ENCODE data around the gene IPPK. TPM values are rescaled to one million over a fixed set of nuclear protein-coding genes. Genes with fewer than 3 reads are reported as not detected.

IPPK gene
- total RNA-seq, 4 donors from 2014 or later: 6.8 to 11.4 (median 7.5) TPM

DNA sequence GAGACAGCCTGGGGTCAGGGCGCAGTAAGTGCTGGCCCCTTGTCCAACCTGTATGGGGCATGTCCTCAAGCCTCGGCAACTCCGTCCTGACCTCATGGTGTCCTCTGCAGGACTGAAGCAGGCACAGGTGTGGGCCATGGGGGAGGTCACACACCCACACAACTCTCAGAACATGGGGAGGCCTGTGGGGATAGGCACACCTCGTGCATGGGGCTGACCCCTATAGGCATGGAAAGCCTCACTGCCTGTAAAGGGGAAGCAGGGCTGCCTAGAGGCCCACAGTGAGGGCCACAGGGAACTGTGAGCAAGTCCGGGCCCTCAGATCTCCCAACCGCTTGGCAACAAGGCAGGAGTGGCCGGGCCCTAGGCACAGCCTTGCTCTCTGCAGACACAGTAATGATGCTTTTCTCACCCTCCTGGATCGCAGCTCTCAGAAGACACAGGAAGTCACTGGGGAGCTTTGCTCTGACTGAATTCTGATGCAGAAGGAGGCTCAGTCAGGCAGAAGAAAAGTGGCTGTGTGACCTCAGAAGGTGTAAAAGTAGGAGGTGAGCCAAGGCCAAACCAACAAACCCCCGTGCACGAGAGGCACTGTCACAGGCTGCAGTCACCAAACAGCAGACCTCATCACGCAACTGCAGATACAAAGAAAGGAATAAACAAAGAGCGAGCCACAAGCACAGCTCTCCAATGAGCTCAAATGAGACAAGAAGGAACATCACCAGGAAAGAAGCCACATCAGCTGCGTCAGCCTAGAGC is 5.4 kb downstream of the IPPK start:
- ATAC-seq: no peak

DNA sequence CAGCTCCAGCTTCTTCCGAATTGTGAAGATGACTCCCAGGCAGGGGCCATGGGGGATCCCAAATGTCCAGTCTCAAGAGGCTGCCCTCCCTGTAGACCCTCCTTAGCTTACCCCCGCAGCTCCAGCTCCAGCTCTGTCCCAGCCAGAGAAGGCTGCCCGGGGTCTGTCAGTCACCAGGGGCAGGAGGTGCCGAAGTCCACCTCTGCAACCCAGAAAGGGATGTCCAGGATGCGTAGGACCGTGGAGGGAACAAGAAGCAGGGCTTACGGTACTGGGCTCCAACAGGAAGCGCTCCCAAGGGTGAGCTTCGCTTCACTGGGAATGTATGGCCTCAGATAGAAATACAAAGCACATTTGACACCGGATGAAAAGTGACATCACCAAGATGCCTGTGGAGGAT is 6.0 kb downstream of the IPPK start:
- DNase-seq: no peak
- Histone ChIP-seq H3K4me3 (no peak overlapping the region), H3K27me3 (no peaks in the 10 kb centered on the region), H3K36me3 (no peaks in the 10 kb centered on the region), H3K9me3 (no peaks in the 10 kb centered on the region), H3K4me1 (peaks cover 7 to 14% of the 10 kb centered on the region in 2 donors), H3K27ac (no peak overlapping the region)
- no peak for ATAC-seq
- TF ChIP-seq POLR2A (IDR thresholded peaks at IDR 0.05): no peak
- TF ChIP-seq, protein P1, sequence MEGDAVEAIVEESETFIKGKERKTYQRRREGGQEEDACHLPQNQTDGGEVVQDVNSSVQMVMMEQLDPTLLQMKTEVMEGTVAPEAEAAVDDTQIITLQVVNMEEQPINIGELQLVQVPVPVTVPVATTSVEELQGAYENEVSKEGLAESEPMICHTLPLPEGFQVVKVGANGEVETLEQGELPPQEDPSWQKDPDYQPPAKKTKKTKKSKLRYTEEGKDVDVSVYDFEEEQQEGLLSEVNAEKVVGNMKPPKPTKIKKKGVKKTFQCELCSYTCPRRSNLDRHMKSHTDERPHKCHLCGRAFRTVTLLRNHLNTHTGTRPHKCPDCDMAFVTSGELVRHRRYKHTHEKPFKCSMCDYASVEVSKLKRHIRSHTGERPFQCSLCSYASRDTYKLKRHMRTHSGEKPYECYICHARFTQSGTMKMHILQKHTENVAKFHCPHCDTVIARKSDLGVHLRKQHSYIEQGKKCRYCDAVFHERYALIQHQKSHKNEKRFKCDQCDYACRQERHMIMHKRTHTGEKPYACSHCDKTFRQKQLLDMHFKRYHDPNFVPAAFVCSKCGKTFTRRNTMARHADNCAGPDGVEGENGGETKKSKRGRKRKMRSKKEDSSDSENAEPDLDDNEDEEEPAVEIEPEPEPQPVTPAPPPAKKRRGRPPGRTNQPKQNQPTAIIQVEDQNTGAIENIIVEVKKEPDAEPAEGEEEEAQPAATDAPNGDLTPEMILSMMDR (IDR thresholded peaks at IDR 0.05 in 4 of 5, conservative IDR thresholded peaks at IDR 0.05 in 1 of 5): no peak
- in situ Hi-C loops (cut with MboI; ENCODE audit: low sequenced_read_pairs in 4 of 4): loop anchor here in 1 of 4 donors (10.0 kb wide), 1 partner anchor 101 kb away; the partner anchor contains the start of gene BICD2
- intact Hi-C loops (cut with DNase I; ENCODE audit: low total_unique reads): no loop called here

More for the DNA sequence above, 5.4 kb downstream of the IPPK start:
- Histone ChIP-seq H3K9me3 (no peaks in the 10 kb centered on the region), H3K4me1 (peaks cover 13 to 18% of the 10 kb centered on the region in 2 donors), H3K27me3 (no peaks in the 10 kb centered on the region), H3K27ac (no peak overlapping the region), H3K36me3 (no peaks in the 10 kb centered on the region), H3K4me3 (no peak overlapping the region)
- no peak for TF ChIP-seq POLR2A (IDR thresholded peaks at IDR 0.05)
- TF ChIP-seq, protein P1 (IDR thresholded peaks at IDR 0.05 in 4 of 5, conservative IDR thresholded peaks at IDR 0.05 in 1 of 5): no peak
- intact Hi-C loops (cut with DNase I; ENCODE audit: low total_unique reads) (no loop called here), in situ Hi-C loops (cut with MboI; ENCODE audit: low sequenced_read_pairs in 4 of 4) (loop anchor here in 1 of 4 donors (10.0 kb wide), 1 partner anchor 100 kb away; the partner anchor contains the start of gene BICD2)
- no peak for DNase-seq

DNA sequence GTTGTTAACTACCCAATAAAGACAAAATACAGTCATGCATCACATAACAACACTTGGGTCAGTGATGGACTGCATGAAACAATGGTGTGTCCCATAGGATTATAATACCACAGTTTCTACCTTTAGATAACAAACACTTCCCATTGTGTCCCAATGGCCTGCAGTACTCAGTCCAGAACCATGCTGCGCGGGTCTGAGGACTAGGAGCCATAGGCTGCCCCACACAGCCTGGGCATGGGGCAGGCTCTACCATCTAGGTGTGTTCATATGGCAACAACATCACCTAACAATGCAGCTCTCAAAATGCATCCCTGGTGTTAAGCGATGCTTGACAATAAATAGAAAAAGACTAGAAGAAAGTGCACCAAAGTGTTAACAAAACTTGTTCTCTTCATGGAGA is 6.8 kb downstream of the IPPK start:
- Histone ChIP-seq H3K36me3 (no peaks in the 10 kb centered on the region), H3K27ac (no peak overlapping the region), H3K4me1 (peaks cover 0 to 6% of the 10 kb centered on the region in 2 donors), H3K27me3 (no peaks in the 10 kb centered on the region), H3K4me3 (no peak overlapping the region), H3K9me3 (no peaks in the 10 kb centered on the region)
- TF ChIP-seq, protein P1 (IDR thresholded peaks at IDR 0.05 in 4 of 5, conservative IDR thresholded peaks at IDR 0.05 in 1 of 5): no peak
- TF ChIP-seq POLR2A (IDR thresholded peaks at IDR 0.05): no peak
- ATAC-seq (no peak), DNase-seq (no peak)
- in situ Hi-C loops (cut with MboI; ENCODE audit: low sequenced_read_pairs in 4 of 4) (loop anchor here in 1 of 4 donors (10.0 kb wide), 1 partner anchor 102 kb away; the partner anchor contains the start of gene BICD2), intact Hi-C loops (cut with DNase I; ENCODE audit: low total_unique reads) (no loop called here)

DNA sequence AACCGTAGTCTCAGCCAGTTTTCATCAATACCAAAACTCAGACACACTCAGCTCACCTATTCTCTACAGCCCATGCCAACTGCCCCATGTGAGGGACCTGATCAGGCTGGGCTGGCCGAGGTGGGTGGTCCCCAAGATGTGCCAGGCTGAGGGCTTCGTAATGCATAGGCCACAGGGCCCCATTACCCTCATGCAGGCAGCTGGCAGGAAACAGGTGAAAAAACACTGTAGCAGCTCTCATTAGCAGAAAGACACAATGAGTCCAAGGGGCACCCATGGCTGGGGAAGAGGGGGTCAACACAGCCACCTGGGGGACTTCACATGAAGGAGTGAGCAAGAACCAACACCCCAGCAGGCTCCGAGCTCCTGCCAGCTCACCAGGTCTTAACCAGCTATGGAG is 8.2 kb downstream of the IPPK start:
- no peak overlapping the region for H3K27ac ChIP-seq
- H3K9me3 ChIP-seq: no peaks in the 10 kb centered on the region
- peaks cover 0 to 4% of the 10 kb centered on the region in 2 donors for H3K4me1 ChIP-seq
- H3K4me3 ChIP-seq: no peak overlapping the region
- no peaks in the 10 kb centered on the region for H3K27me3 ChIP-seq
- in situ Hi-C loops (cut with MboI; ENCODE audit: low sequenced_read_pairs in 4 of 4) (loop anchor here in 1 of 4 donors (10.0 kb wide), 1 partner anchor 103 kb away; the partner anchor contains the start of gene BICD2), intact Hi-C loops (cut with DNase I; ENCODE audit: low total_unique reads) (no loop called here)
- DNase-seq (no peak), ATAC-seq (no peak)
- no peaks in the 10 kb centered on the region for H3K36me3 ChIP-seq
- no peak for TF ChIP-seq POLR2A (IDR thresholded peaks at IDR 0.05)
- TF ChIP-seq, protein P1 (IDR thresholded peaks at IDR 0.05 in 4 of 5, conservative IDR thresholded peaks at IDR 0.05 in 1 of 5): no peak

Data from gastrocnemius medialis (tissue), 4 donors.